HEK293T (cell line): ENCODE data around the gene ABHD17C.
A peak's percentile ranks its signal among the peaks of the same experiment; 100 is the strongest.

Experiments used
- CTCF ChIA-PET: fragments of 350-600 bp; formaldehyde crosslinking; extraction: SDS; loops from one replicate; lab custom pipeline; 2021; ENCODE audit warnings: antibody characterized with exemption, inconsistent platforms; lab: Yijun Ruan, JAX
- POLR2A ChIA-PET: fragments of 350-600 bp; formaldehyde crosslinking; extraction: SDS; loops from one replicate; lab custom pipeline; 2020; ENCODE audit warnings: antibody characterized with exemption, inconsistent platforms; lab: Yijun Ruan, JAX
- DNase-seq: peaks from one replicate; pipeline ENCODE4 v3.0.0; 2012; ENCODE audit warnings: mixed read lengths; ENCODE audit errors: extremely low spot score
- ARNT ChIP-seq: fragments of 450-650 bp; IDR thresholded peaks from 2 replicates; pipeline ENCODE4 v1.6.1; 2017; ENCODE audit warnings: mild to moderate bottlenecking
- BHLHE40 ChIP-seq: fragments of 450-650 bp; IDR thresholded peaks from 2 replicates; pipeline ENCODE4 v1.6.1; 2016; ENCODE audit warnings: mild to moderate bottlenecking, moderate library complexity, borderline replicate concordance
- CTBP1 ChIP-seq: fragments of 450-650 bp; IDR thresholded peaks from 2 replicates; pipeline ENCODE4 v1.6.1; 2016; ENCODE audit warnings: borderline replicate concordance
- ELF4 ChIP-seq: fragments of 450-650 bp; IDR thresholded peaks from 2 replicates; pipeline ENCODE4 v1.6.1; 2017; ENCODE audit warnings: antibody characterized with exemption
- FOXA1 ChIP-seq: fragments of 450-650 bp; IDR thresholded peaks from 2 replicates; pipeline ENCODE4 v1.6.1; 2016; ENCODE audit warnings: mild to moderate bottlenecking
- FOXK2 ChIP-seq: fragments of 450-650 bp; IDR thresholded peaks from 2 replicates; pipeline ENCODE4 v1.6.1; 2016; ENCODE audit warnings: mild to moderate bottlenecking
- FOXM1 ChIP-seq: fragments of 450-650 bp; IDR thresholded peaks from 2 replicates; pipeline ENCODE4 v1.6.1; 2017; ENCODE audit warnings: mild to moderate bottlenecking, borderline replicate concordance
- HDGF ChIP-seq: fragments of 450-650 bp; IDR thresholded peaks from 2 replicates; pipeline ENCODE4 v1.6.1; 2017; ENCODE audit warnings: antibody characterized with exemption, borderline replicate concordance
- L3MBTL2 ChIP-seq: fragments of 450-650 bp; conservative IDR thresholded peaks from 2 replicates; pipeline ENCODE4 v1.6.1; 2016; ENCODE audit warnings: mild to moderate bottlenecking
- LEF1 ChIP-seq: fragments of 450-650 bp; IDR thresholded peaks from 2 replicates; pipeline ENCODE4 v1.6.1; 2017; ENCODE audit warnings: mild to moderate bottlenecking, borderline replicate concordance
- NFRKB ChIP-seq: fragments of 450-650 bp; IDR thresholded peaks from 2 replicates; pipeline ENCODE4 v1.6.1; 2016; ENCODE audit warnings: mild to moderate bottlenecking, moderate library complexity
- SP1 ChIP-seq: fragments of 450-650 bp; IDR thresholded peaks from 2 replicates; pipeline ENCODE4 v1.6.1; 2017
- SUZ12 ChIP-seq: fragments of 450-650 bp; IDR thresholded peaks from 2 replicates; pipeline ENCODE4 v1.6.1; 2016; ENCODE audit warnings: mild to moderate bottlenecking
- TARDBP ChIP-seq: fragments of 450-650 bp; IDR thresholded peaks from 2 replicates; pipeline ENCODE4 v1.6.1; 2016
- ZNF384 ChIP-seq: fragments of 450-650 bp; IDR thresholded peaks from 2 replicates; pipeline ENCODE4 v1.6.1; 2016
- TF ChIP-seq, protein P1 (sequence below): fragments of 450-650 bp; IDR thresholded peaks from 2 replicates; pipeline ENCODE4 v1.6.1; 2016

The ABHD17C gene

DNA sequence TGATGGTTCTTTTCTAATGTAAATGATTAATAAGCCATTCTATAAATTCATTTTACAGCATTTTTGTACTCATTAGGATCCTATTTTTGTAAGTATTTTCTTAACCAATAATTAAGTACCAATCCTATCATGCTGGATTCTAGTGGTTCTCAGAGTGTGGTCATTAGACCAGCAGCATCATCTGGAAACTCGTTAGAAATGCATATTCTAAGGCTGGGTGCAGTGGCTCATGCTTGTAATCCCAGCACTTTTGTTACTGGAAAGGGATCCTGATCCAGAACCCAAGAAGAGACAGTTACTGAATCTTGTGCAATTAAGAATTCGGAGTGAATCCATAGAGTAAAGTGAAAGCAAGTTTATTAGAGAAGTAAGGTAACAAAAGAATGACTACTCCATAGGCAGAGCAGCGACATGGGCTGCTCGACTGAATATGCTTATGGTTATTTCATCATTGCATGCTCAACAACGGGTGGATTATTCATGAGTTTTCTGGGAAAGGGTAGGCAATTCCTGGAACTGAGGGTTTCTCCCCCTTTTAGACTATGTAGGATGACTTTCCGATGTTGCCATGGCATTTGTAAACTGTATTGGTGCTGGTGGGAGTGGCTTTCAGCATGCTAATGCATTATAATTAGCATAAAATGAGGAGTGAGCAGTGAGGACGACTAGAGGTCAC is 74.2 kb downstream of the ABHD17C start:
- TF ChIP-seq, protein P1, sequence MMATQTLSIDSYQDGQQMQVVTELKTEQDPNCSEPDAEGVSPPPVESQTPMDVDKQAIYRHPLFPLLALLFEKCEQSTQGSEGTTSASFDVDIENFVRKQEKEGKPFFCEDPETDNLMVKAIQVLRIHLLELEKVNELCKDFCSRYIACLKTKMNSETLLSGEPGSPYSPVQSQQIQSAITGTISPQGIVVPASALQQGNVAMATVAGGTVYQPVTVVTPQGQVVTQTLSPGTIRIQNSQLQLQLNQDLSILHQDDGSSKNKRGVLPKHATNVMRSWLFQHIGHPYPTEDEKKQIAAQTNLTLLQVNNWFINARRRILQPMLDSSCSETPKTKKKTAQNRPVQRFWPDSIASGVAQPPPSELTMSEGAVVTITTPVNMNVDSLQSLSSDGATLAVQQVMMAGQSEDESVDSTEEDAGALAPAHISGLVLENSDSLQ = no peak
- TF ChIP-seq ARNT (no peak), L3MBTL2 (no peak), SP1 (no peak), FOXM1 (no peak), TARDBP (no peak), NFRKB (no peak), ELF4 (no peak), BHLHE40 (no peak), ZNF384 (no peak), LEF1 (no peak), HDGF (no peak), FOXA1 (no peak), CTBP1 (no peak), SUZ12 (no peak), FOXK2 (no peak)
- no peak for DNase-seq
- CTCF ChIA-PET = no interaction called here
- POLR2A ChIA-PET = no interaction called here

DNA sequence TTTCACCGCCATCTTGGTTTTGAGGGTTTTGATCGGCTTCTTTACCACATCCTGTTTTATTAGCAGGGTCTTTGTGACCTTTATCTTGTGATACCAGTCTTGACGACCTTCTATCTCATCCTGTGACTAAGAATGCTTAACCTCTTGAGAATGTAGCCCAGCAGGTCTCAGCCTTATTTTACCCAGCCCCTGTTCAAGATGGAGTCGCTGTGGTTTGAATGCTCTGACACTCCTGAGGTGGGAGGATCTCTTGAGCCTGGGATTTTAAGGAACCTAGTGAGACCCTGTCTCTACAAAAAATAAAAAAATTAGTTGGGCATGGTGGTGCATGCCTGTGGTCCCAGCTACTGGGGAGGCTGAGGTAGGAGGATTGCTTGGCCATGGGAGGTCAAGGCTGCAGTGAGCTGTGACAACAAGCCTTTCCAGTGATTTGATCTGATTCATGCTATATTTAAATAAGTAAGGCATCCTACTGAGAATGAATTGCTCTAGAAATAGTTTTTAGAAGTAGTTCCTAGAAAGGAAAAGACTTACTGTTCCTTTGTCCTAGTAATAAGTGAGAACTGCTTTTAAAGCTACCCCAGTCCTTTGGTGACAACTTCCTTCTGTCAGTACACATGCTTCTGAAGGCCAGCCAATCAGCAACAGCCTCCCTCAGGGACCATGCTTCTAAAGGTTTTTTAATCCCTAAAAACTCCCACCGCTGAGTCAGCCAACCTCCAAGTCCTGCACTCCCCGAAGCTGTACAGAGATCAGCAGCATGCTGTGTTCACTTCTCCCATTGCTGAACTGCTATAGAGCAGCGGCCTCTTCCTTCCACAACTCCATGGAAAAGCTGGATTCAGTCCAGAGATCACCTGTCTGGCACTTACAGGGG is 75.0 kb downstream of the ABHD17C start:
- POLR2A ChIA-PET = no interaction called here
- no peak for DNase-seq
- TF ChIP-seq ZNF384 = no peak
- TF ChIP-seq CTBP1 = no peak
- TF ChIP-seq BHLHE40 = no peak
- TF ChIP-seq TARDBP = no peak
- no peak for TF ChIP-seq FOXM1
- TF ChIP-seq HDGF = no peak
- TF ChIP-seq LEF1 = no peak
- TF ChIP-seq FOXK2 = no peak
- TF ChIP-seq ELF4 = no peak
- TF ChIP-seq FOXA1 = no peak
- no peak for TF ChIP-seq ARNT
- no peak for TF ChIP-seq SUZ12
- CTCF ChIA-PET = interaction anchor here (0.9 to 1.2 kb wide), 2 partner anchors 9 to 110 kb away, joined by 3 to 4 read pairs; partner anchors contain the start of gene CEMIP

DNA sequence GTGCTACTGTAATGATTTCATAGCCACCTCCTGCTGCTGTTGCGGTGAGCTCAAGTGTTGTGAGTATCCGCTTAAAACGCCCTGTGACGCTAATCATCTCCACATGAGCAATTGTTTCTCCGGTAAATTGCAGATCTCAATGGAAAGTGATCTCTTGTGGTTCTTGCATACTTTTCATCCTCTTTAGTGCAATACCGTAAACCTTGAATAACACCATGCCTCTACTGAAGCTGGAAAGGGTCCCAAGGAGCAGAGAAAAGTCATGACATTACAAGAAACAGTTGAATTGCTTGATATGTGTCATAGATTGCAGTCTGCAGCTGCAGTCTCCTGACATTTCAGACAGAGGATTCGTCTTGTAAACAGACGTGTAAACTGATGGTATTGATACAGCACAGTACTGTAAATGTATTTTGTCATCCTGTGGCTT is 78.0 kb downstream of the ABHD17C start:
- CTCF ChIA-PET = interaction anchor here (1.2 to 1.3 kb wide), 3 partner anchors 113 to 493 kb away, joined by 5 to 8 read pairs (median 5); no protein-coding TSS in a partner anchor

DNA sequence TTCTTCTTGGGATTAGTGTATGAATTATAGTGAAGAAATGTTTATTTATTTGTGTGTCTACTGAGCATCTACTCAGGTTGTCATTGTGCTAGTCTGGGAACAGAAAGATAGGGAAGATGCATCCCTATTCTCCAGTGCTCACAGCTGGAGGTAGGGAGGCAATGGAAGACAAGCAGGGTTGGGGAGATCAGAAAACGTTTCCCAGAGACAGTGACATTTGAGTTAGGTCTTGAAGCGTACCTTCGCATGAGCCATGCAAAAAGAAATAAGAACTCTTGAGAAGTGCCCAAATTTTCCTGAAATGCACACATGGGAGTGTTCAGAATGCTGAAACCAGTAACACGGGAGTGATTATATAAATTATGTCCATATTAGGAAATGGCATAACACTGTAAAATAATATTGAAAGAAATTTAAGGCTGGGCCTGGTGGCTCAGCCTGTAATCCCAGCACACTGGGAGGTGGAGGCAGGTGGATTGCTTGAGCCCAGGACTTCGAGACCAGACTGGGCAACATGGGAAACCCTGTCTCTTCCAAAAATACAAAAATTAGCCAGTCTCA is 78.8 kb downstream of the ABHD17C start:
- ChIA-PET CTCF (interaction anchor here (0.7 to 4.5 kb wide), 5 partner anchors 113 to 492 kb away, joined by 4 to 56 read pairs (median 5); no protein-coding TSS in a partner anchor), POLR2A (no interaction called here)
- DNase-seq = no peak
- TF ChIP-seq, protein P1 = peak; percentile 59
- TF ChIP-seq FOXK2 = no peak
- no peak for TF ChIP-seq ARNT
- TF ChIP-seq HDGF = no peak

More for the DNA sequence above, 78.0 kb downstream of the ABHD17C start:
- POLR2A ChIA-PET = no interaction called here
- DNase-seq = no peak
- TF ChIP-seq SP1 (no peak), CTBP1 (peak; percentile 74; the same call in 1 of the 2 replicates)

DNA sequence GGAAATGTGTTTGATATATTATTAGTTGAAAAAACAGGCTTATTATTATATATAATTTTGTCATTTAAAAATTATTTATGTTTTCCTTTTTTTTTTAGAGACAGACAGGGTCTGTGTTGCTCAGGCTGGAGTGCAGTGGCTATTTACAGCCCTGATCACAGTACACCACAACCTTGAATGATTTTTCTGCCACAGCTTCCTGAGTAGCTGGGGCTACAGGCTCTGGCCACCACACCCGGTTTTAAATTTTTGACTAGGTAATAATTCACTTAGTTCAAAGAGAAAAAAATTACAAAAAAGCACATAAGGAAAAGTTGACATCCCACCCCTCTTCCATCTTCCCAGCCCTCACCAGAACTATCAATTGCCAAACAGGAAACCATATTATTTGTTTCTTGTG is 79.4 kb downstream of the ABHD17C start:
- TF ChIP-seq ELF4 = no peak
- no peak for TF ChIP-seq FOXK2
- TF ChIP-seq LEF1 = no peak
- TF ChIP-seq HDGF = no peak
- no peak for TF ChIP-seq ZNF384
- no peak for TF ChIP-seq NFRKB
- no peak for TF ChIP-seq FOXA1
- no peak for TF ChIP-seq ARNT
- no peak for TF ChIP-seq CTBP1
- no peak for TF ChIP-seq L3MBTL2
- no peak for TF ChIP-seq BHLHE40
- no peak for TF ChIP-seq TARDBP
- TF ChIP-seq FOXM1 = no peak
- TF ChIP-seq, protein P1 = no peak
- no peak for TF ChIP-seq SP1
- ChIA-PET POLR2A (no interaction called here), CTCF (interaction anchor here (0.7 to 4.5 kb wide), 2 partner anchors 114 to 492 kb away, joined by 4 to 56 read pairs; no protein-coding TSS in a partner anchor)
- no peak for DNase-seq
